GM21619 (cell line): ENCODE data around the gene BORCS5.
"Not testable (repeated sequence)": the region's sequence is repeated elsewhere in the genome, so short reads cannot be mapped to it uniquely, and the experiment has no call there.

Experiments used
- ATAC-seq: cut with Tn5 transposase; IDR thresholded peaks from one replicate; pipeline ENCODE4 v1.9.1; 2021; ENCODE audit not compliant: unreplicated experiment

BORCS5 gene

DNA sequence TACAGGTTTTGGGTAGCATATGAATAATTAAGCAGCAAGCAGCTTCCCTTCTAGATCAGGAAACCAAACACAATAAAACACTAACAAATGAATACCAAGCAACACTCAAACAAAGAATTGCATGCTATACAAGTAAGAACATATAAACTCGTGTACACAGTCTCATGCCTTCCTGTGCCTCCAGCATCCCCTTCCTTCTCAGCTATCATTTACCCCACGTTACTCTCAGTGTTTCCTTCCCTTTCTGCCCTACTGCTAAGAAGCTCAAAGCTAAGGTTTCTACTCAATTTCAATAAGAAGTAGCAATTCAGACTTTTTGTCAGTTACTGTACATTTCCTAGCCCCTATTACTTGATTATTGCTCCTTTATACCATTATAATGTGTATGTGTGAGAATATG is 124.8 kb downstream of the BORCS5 start:
- ATAC-seq, result no peak

GRCh38 chr12:12482150-12482761 is 125.4 kb downstream of the BORCS5 start:
- ATAC-seq, result no peak

- no peak for ATAC-seq
These were observed 126.1 kb downstream of the BORCS5 start for GRCh38 chr12:12482959-12483358.

DNA sequence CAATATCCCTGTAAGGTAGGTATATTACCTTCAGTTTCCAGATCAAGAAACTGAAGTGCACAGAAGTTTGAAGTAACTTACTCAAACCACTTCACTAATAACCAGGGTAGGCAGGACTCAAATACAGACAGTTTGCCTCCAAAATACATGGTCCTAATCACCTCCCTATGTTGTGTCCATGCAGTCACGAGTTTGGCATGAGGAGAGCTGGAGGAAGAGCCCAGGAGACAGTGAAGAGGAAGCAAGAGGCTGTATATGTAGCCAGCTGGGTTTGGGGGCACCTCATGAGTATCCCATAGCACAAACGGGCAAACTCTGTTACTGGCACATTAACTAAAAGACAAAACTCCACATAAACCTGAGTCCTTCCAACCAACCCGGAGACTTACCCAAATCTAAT is 126.6 kb downstream of the BORCS5 start:
- ATAC-seq, result no peak

DNA sequence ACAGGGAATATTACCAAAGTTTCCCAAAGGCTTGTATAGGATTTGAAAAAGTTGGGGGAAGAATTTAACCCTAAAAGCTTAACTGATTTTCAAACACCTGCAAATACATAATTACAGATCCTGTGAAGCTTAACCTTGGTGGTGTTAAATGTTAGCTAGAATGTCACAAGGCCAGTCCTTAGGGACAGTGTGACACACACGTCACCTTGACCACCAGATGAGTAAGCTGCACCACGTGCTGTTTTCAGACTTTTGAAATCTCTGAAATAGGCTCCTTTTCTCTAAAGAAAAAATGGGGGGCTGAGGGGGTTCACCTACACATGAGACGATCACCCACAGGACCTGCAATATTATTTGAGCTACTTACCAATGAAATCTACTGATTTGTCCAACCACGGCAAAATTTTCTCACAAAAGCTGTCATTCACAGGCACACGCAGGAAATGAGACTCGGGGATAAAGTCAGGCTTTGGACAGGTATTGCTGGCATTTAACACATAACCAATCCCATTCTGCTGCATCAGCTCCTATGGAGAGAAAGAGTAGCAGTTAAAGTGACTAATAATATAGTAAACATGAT is 129.9 kb downstream of the BORCS5 start:
- ATAC-seq, result peak; percentile 85

GRCh38 chr12:12487490-12487889 is 130.6 kb downstream of the BORCS5 start:
- no peak for ATAC-seq

GRCh38 chr12:12488296-12488695 is 131.4 kb downstream of the BORCS5 start:
- no peak for ATAC-seq

DNA sequence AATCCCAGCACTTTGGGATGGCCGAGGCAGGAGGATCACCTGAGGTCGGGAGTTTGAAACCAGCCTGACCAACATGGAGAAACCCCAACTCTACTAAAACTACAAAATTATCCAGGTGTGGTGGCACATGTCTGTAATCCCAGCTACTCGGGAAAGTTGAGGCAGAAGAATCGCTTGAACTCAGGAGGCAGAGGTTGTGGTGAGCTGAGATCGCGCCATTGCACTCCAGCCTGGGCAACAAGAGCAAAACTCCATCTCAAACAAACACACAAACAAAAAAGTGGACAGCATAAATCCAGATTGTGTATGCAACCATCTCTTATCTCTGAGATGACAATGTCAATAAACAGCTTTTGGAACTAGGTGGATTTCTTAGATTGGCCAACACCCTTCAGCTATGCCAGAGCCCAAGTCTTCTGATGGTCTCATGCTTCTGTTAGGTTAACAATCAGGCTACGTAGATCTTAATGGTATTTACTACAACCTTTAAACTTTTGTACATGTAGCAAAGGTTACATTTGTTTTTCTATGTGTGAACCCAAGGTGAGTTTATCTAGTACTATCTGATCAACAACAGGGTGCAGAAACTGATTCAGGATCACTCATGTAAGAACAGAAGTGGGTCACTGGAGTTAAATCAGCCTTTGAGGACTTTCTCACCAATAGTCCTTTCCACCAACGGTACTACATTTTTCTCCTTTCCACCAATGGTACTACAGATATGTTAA is 132.1 kb downstream of the BORCS5 start:
- ATAC-seq, result no peak

DNA sequence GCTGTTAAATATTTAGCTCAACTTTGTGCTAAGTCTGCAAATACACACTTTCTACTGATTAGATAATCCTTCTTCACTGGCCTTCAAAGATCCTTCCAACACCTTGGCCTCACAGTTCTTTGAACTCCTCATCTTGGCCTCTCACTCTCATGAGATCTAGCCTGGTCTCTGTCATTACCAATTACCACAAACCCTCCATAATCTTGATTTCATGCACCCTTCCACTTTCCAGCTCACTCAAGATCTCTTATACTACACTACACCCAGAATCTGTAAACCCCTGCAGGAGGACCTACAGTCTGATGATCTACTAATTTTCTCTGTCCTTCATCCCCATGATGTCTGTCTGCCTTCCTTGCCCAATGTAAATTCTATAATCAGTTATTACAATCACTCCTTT is 134.7 kb downstream of the BORCS5 start:
- no peak for ATAC-seq

DNA sequence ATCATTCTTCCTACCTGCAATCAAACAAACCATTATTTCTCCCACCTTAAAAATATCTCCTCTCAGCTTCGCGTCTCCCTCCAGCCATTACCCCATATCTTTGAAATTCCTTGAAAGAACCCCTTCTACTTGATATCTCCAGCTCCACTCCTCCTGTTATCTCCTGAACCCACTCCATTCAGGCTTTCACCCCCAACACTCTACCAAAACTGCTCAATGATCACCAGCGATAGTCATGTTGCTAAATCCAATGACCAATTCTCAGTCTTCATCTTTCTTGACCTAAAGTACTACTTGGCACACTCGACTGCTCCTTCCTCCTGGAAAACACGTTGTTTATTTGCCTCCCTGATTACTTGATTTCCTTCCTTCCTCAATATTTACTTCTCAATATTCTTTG is 135.7 kb downstream of the BORCS5 start:
- no peak for ATAC-seq

GRCh38 chr12:12495536-12495935 is 138.7 kb downstream of the BORCS5 start:
- no peak for ATAC-seq

GRCh38 chr12:12498210-12498609 is 141.3 kb downstream of the BORCS5 start:
- ATAC-seq, result no peak

- ATAC-seq, result no peak
These were observed 143.2 kb downstream of the BORCS5 start for GRCh38 chr12:12499909-12500604.

DNA sequence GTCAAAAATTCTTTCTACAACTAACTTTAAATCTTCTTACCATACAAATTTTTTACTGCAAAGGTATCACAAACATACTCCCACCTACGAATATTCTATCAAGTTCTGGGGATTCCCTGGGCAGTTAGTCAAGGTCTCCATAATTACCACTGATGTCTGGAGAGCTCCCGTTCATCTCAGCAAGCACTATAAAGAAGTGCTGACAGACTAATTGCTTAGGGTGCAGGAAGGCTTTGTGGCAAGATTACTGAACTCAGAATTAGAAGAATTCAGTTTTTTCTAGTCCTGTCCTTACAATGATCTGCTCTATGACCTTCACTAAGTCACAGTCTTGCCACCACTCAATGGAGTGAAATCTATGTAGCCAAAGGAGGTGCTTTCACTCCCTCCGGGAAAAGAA is 144.2 kb downstream of the BORCS5 start:
- no peak for ATAC-seq

GRCh38 chr12:12502130-12502814 is 145.4 kb downstream of the BORCS5 start:
- not testable (repeated sequence) for ATAC-seq

- no peak for ATAC-seq
These were observed 145.9 kb downstream of the BORCS5 start for GRCh38 chr12:12502815-12503151.

GRCh38 chr12:12503384-12504078 is 146.7 kb downstream of the BORCS5 start:
- ATAC-seq, result no peak

- ATAC-seq, result peak; percentile 84
These were observed 148.9 kb downstream of the BORCS5 start for GRCh38 chr12:12505544-12506495.

DNA sequence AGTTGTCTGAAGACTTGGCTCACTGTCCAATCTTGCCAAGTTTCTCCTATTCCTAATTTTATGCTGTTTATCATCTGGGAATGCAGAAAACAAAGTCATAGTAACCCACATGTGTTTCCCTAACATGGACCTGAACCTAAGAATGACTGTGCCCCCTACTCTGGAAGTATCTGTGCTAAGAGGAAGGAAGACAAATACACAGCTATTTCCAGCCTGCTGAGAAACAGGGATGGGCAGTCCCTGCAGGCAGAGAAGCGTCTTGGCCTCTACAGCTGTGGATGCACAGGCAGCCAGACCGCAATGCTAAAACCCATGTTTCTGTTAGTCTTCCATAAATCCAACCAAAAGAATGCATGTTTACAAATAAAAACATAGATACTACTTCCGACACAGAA is 149.6 kb downstream of the BORCS5 start:
- ATAC-seq, result no peak

GRCh38 chr12:12507121-12507520 is 150.2 kb downstream of the BORCS5 start:
- ATAC-seq, result no peak
